Epithelial cell of esophagus (primary cell): ENCODE data around the gene GADD45GIP1.
A peak's percentile ranks its signal among the peaks of the same experiment; 100 is the strongest.

Source experiments
- DNase-seq: peaks from one replicate; pipeline ENCODE4 v3.0.0; 2010; ENCODE audit warnings: low read depth
- H3K4me3 ChIP-seq: 2 replicates; pipeline ENCODE4 v1.5.1; 2011; ENCODE audit warnings: mild to moderate bottlenecking, low read length, control low read depth
- TF ChIP-seq, protein P1 (sequence below): IDR thresholded peaks from 2 replicates; pipeline ENCODE4 v1.5.1; 2011; ENCODE audit warnings: low read depth, mild to moderate bottlenecking, low read length, control low read depth, inconsistent platforms; ENCODE audit not compliant: insufficient read depth; ENCODE audit errors: missing control alignments

GADD45GIP1 gene

DNA sequence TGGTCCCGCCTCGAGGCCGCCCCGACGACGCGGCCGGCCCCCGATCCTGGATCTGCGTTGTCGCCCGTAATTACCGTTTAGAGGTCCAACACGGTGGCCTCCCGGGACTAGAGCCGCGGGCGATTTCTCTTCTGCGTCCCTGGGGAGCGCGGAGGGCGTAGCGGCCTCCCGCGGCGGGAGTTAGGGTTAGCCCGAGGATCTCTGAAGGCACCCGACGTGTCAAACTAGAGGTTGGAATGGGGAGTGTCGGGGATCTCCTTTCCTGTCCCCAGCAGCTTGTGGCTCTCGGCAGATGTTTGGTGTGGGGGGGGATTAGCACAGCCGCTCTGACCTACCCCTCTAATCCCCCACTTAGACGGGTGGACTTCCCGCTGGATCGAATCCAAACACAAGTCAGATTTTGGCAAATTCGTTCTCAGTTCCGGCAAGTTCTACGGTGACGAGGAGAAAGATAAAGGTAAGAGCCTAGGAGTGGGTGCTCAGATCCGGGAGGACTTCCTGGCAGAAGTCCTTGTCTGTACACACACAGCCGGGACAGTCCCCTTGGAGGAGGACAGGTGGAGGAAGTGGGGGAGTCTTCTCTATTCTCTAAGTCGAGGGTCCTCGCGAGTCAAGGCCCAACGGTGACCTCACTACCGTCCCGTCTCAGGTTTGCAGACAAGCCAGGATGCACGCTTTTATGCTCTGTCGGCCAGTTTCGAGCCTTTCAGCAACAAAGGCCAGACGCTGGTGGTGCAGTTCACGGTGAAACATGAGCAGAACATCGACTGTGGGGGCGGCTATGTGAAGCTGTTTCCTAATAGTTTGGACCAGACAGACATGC is 18.0 kb downstream of the GADD45GIP1 start:
- DNase-seq, result peak; percentile 50
- TF ChIP-seq, protein P1, sequence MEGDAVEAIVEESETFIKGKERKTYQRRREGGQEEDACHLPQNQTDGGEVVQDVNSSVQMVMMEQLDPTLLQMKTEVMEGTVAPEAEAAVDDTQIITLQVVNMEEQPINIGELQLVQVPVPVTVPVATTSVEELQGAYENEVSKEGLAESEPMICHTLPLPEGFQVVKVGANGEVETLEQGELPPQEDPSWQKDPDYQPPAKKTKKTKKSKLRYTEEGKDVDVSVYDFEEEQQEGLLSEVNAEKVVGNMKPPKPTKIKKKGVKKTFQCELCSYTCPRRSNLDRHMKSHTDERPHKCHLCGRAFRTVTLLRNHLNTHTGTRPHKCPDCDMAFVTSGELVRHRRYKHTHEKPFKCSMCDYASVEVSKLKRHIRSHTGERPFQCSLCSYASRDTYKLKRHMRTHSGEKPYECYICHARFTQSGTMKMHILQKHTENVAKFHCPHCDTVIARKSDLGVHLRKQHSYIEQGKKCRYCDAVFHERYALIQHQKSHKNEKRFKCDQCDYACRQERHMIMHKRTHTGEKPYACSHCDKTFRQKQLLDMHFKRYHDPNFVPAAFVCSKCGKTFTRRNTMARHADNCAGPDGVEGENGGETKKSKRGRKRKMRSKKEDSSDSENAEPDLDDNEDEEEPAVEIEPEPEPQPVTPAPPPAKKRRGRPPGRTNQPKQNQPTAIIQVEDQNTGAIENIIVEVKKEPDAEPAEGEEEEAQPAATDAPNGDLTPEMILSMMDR, result peak; percentile 35

DNA sequence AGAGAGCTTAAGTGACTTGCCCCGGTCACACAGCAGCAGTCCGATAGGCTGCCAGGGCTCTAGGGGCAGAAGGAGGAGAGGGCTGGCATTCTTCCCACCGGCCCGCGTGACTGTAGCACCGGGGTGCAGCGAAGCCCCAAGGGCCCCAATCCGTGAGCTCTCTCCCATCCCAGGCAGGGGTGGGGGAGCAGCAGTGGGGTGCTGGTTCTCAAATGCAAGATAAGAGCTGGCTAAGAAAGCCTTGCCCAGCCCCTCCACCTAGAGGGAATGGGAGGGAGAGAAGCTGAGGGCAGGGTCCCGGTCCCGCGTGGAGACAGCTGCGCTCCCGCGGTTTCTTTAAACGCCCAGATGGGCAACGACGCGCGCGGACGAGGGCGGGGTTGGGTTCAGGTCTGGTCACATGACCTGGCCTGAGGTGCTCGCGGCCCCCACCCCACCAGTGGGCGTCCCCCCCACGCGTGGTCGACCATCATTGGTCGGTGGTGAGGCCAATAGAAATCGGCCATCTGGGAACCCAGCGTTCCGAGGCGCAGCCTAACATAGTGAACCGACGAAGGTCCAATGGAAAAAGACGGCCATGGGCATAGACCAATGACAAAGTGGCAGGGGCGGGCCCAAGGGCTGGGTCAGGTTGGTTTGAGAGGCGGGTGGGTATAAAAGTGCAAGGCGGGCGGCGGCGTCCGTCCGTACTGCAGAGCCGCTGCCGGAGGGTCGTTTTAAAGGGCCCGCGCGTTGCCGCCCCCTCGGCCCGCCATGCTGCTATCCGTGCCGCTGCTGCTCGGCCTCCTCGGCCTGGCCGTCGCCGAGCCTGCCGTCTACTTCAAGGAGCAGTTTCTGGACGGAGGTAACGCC is 18.9 kb downstream of the GADD45GIP1 start, which contains the start of gene CALR:
CALR (plus strand) TSS at position 683 of the 852 bp plus-strand sequence; CDS start at position 754, 71 bp downstream.
- peak; percentile 99 for DNase-seq

More for the DNA sequence above, 18.0 kb downstream of the GADD45GIP1 start:
- peak overlapping the region; percentile 99 for H3K4me3 ChIP-seq

DNA sequence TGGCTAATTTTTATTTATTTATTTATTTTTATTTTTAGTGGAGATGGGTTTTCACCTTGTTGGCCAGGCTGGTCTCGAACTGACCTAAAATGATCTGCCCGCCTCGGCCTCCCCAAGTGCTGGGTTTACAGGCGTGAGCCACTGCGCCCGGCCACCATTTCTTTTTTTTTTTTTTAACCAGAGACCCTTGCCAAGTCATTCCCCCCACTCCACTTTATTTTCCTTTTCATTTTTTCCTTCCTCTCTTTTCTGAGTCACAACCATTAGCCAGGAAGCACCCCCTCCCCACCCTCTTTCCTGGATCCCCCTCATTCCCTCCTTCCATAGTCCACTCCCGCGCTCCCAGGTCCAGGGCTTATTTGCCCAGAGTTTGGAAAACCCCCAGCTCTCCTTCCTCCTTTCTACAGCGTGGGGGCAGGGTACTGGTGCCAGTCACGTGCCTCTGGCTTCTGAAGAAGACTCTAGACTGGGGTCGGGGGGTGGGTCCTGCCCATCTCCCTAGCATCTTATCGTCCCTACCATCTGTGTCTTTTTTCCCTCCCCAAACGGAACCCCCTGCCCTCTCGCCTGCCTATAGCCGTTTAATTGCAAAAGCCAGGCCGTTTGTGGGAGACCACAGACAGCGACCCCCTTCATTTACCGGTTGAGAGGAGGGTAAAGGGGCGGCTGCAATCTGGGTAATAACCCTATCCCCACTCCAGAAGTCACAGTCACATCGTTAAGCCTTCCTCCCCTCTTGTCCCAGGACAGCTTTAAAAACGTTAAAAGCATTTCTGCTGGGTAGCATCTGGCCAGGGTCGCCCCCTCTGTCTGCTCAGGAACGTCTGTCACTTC is 19.7 kb downstream of the GADD45GIP1 start:
- H3K4me3 ChIP-seq, result peak overlapping the region; percentile 99
- TF ChIP-seq, protein P1, result no peak
- DNase-seq, result no peak

More for the DNA sequence above, 18.9 kb downstream of the GADD45GIP1 start, which contains the start of gene CALR:
- H3K4me3 ChIP-seq, result peak within 1 kb of the TSS; percentile 99
- TF ChIP-seq, protein P1, result peak; percentile 0

DNA sequence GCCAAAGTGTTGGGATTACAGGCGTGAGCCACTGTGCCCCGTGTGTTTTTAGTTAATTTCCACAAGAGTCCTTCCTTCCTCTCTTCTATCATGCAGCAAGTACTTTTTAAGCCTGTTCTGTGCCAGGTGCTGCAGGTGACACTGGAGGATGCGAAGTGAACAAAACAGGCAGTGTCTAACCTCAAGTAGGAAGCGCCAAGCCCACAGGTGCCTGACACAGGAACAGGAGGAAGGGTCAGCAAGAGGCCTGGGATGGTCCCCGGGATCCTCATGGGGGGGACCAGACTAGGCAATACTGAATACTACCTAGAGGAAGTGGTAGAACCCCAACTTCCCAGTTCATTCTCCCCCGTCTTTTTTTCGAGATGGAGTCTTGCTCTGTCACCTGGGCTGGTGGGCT is 20.4 kb downstream of the GADD45GIP1 start:
- TF ChIP-seq, protein P1, result no peak
- H3K4me3 ChIP-seq, result no peak overlapping the region
- no peak for DNase-seq

DNA sequence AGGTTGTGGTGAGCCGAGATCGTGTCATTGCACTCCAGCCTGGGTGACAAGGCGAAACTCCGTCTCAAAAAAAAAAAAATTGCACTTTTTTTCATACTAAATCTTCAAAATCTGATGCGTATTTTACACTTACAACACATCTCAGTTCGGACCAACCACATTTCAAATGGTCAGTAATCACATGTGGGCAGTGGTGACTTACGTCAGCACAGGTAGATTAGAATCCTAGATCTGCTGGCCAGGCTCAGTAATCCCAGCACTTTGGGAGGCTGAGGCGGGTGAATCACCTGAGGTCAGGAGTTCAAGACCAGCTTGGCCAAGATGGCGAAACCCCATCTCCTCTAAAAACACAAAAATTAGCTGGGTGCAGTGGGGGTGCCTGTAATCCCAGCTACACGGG is 22.0 kb downstream of the GADD45GIP1 start:
- DNase-seq, result no peak
- TF ChIP-seq, protein P1, result no peak
- no peak overlapping the region for H3K4me3 ChIP-seq
